ENCODE measurements around the gene LHX2.

DNA sequence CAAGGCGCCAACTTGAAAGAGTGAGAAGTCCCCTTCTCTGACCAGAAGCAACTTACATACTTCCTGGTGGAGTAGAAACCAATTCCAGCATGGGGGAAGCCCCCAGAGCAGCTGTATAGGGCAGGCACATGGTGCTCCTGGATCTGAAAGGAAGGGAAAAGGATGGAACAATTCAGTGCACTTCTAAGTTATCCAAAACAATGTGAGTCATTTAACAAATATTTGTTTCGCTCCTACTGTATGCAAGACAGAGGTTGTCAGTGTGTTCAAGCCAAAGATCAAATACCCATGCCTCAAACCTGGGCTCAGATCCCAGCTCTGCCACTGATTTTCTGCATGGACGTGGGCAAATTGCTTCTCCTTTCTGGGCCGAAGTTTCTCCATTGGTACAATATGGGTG lies 67.1 kb downstream of the LHX2 start:
- TF ChIP-seq, protein P1, sequence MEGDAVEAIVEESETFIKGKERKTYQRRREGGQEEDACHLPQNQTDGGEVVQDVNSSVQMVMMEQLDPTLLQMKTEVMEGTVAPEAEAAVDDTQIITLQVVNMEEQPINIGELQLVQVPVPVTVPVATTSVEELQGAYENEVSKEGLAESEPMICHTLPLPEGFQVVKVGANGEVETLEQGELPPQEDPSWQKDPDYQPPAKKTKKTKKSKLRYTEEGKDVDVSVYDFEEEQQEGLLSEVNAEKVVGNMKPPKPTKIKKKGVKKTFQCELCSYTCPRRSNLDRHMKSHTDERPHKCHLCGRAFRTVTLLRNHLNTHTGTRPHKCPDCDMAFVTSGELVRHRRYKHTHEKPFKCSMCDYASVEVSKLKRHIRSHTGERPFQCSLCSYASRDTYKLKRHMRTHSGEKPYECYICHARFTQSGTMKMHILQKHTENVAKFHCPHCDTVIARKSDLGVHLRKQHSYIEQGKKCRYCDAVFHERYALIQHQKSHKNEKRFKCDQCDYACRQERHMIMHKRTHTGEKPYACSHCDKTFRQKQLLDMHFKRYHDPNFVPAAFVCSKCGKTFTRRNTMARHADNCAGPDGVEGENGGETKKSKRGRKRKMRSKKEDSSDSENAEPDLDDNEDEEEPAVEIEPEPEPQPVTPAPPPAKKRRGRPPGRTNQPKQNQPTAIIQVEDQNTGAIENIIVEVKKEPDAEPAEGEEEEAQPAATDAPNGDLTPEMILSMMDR (conservative IDR thresholded peaks at IDR 0.05) = no peak
- TF ChIP-seq EZH2 (IDR thresholded peaks at IDR 0.05; ENCODE audit: low read depth) = no peak

Measured in PC-9 (cell line).